Breast epithelium (tissue), 3 donors: ENCODE data around the gene LDLR.
"Not testable (repeated sequence)": the region's sequence is repeated elsewhere in the genome, so short reads cannot be mapped to it uniquely, and the experiment has no call there.

Experiments
- CTCF ChIP-seq, 3 donors: fragments of 450-650 bp; IDR thresholded peaks; one replicate each; pipeline ENCODE4 v1.5.1; 2016 to 2017; ENCODE audit warnings: antibody characterized with exemption in 3 of 3, mild to moderate bottlenecking in 3 of 3, moderate library complexity in 3 of 3
- POLR2A ChIP-seq: fragments of 450-650 bp; IDR thresholded peaks from one replicate; pipeline ENCODE4 v1.6.1; 2016; ENCODE audit warnings: antibody characterized with exemption, mild to moderate bottlenecking, moderate library complexity
- POLR2AphosphoS5 ChIP-seq, 3 donors: sonication (generic); formaldehyde crosslinking; IDR thresholded peaks; one replicate each; pipeline ENCODE4 v1.6.1; 2017; ENCODE audit warnings: antibody characterized with exemption in 3 of 3

- TF ChIP-seq POLR2A; CTCF (IDR thresholded peaks at IDR 0.05); POLR2AphosphoS5 (IDR thresholded peaks at IDR 0.05): not testable (repeated sequence)
Observed at GRCh38 chr19:11160440-11160768, 71.1 kb downstream of the LDLR start.
